B cell (primary cell): Measurements from ENCODE around the gene CLCN1. TPM values are rescaled to one million over a fixed set of nuclear protein-coding genes. Genes with fewer than 3 reads are reported as not detected.

ENCODE experiments used
- ATAC-seq: fragments of 200-7000 bp; cut with Tn5 transposase; one replicate; pipeline ENCODE4 v1.10.0; 2021; ENCODE audit warnings: low read depth, mild to moderate bottlenecking, moderate number of reproducible peaks, moderate library complexity
- CTCF ChIA-PET: fragments of 350-600 bp; sonication (Branson Sonifier 250); formaldehyde crosslinking; loops from one replicate; lab custom pipeline; 2021; ENCODE audit warnings: antibody characterized with exemption, inconsistent platforms; lab: Charles Lee
- POLR2A ChIA-PET: fragments of 350-600 bp; sonication (Branson Sonifier 250); formaldehyde crosslinking; loops from one replicate; lab custom pipeline; 2021; ENCODE audit warnings: antibody characterized with exemption; lab: Charles Lee
- DNase-seq: peaks from one replicate; pipeline ENCODE4 v3.0.0; 2013
- H2AFZ ChIP-seq: 2 replicates; pipeline ENCODE4 v1.6.1; 2012; ENCODE audit warnings: mild to moderate bottlenecking, low read depth, low read length; ENCODE audit not compliant: insufficient read depth, poor library complexity, severe bottlenecking
- H3K27ac ChIP-seq, 2 donors: 1 replicate in 1 of 2; 2 replicates in 1 of 2; pipeline ENCODE4 v1.5.1; 2012 to 2013; ENCODE audit warnings: low read length in 2 of 2, mild to moderate bottlenecking in 2 of 2, moderate library complexity in 1 of 2
- H3K27me3 ChIP-seq, 4 experiments: fragments of 200-600 bp in 1 of 4; sonication (generic) in 1 of 4; replicated peaks in 1 of 4; 1 replicate in 2 of 4; 2 replicates in 2 of 4; pipeline versions ENCODE4 v1.6.1 to v1.7.0; 2013 to 2016; ENCODE audit warnings: low read length in 3 of 4, mild to moderate bottlenecking in 2 of 4, mixed read lengths in 1 of 4, moderate library complexity in 1 of 4; ENCODE audit not compliant: insufficient read depth in 4 of 4, control insufficient read depth in 3 of 4; ENCODE audit errors: control extremely low read depth in 1 of 4
- H3K36me3 ChIP-seq, 2 experiments: replicated peaks in 1 of 2; 1 replicate in 1 of 2; 2 replicates in 1 of 2; pipeline versions ENCODE4 v1.6.1 to v1.7.1; 2013; ENCODE audit warnings: low read length in 1 of 2; ENCODE audit not compliant: insufficient read depth in 2 of 2, control insufficient read depth in 1 of 2; ENCODE audit errors: control extremely low read depth in 1 of 2, extremely low read depth in 1 of 2
- H3K4me1 ChIP-seq, 2 donors: fragments of 200-600 bp in 1 of 2; sonication (generic) in 1 of 2; 1 replicate in 1 of 2; 2 replicates in 1 of 2; pipeline versions ENCODE4 v1.5.1 to v1.6.1; 2013 to 2017; ENCODE audit warnings: low read length in 2 of 2; ENCODE audit not compliant: control insufficient read depth in 2 of 2, insufficient read depth in 2 of 2
- H3K4me2 ChIP-seq: replicated peaks from 2 replicates; pipeline ENCODE3; 2012; ENCODE audit warnings: mild to moderate bottlenecking, low read depth, low read length; ENCODE audit not compliant: poor library complexity, severe bottlenecking
- H3K4me3 ChIP-seq, 5 experiments: fragments of 200-600 bp in 1 of 5; sonication (generic) in 1 of 5; 1 replicate in 3 of 5; 2 replicates in 2 of 5; pipeline versions ENCODE4 v1.5.1 to v1.7.0; 2011 to 2016; ENCODE audit warnings: low read length in 4 of 5, mild to moderate bottlenecking in 4 of 5, low read depth in 2 of 5, control low read depth in 1 of 5, moderate library complexity in 1 of 5; ENCODE audit not compliant: insufficient read depth in 1 of 5; ENCODE audit errors: control extremely low read depth in 1 of 5, extremely low read depth in 1 of 5
- H3K79me2 ChIP-seq: fragments of 200-600 bp; sonication (generic); one replicate; pipeline ENCODE4 v1.6.0; 2016; ENCODE audit warnings: low read length; ENCODE audit not compliant: control insufficient read depth, insufficient read depth
- H3K9ac ChIP-seq: fragments of 200-600 bp; sonication (generic); 2 replicates; pipeline ENCODE4 v1.6.1; 2017; ENCODE audit warnings: mild to moderate bottlenecking, low read length, moderate library complexity
- H3K9me3 ChIP-seq, 3 donors: one replicate each; pipeline versions ENCODE4 v1.6.1 to v1.7.1; 2013; ENCODE audit warnings: low read length in 2 of 3; ENCODE audit not compliant: control insufficient read depth in 2 of 3, insufficient read depth in 1 of 3; ENCODE audit errors: control extremely low read depth in 1 of 3
- H4K20me1 ChIP-seq: 2 replicates; pipeline ENCODE4 v1.6.0; 2012; ENCODE audit warnings: mild to moderate bottlenecking, low read length; ENCODE audit not compliant: insufficient read depth, control insufficient read depth, poor library complexity, severe bottlenecking
- H3K27ac Mint-ChIP-seq: one replicate; pipeline ENCODE4 v1.8.0; 2021; ENCODE audit warnings: mixed read lengths
- H3K27me3 Mint-ChIP-seq: one replicate; pipeline ENCODE4 v1.8.0; 2021; ENCODE audit warnings: mixed read lengths
- H3K4me1 Mint-ChIP-seq: one replicate; pipeline ENCODE4 v1.8.0; 2021; ENCODE audit warnings: mixed read lengths
- H3K4me3 Mint-ChIP-seq: one replicate; pipeline ENCODE4 v1.8.0; 2021; ENCODE audit warnings: mixed read lengths
- H3K9me3 Mint-ChIP-seq: one replicate; pipeline ENCODE4 v1.8.0; 2022; ENCODE audit warnings: mixed read lengths; ENCODE audit not compliant: insufficient read depth
- EZH2 ChIP-seq: IDR thresholded peaks from 2 replicates; pipeline ENCODE4 v1.6.1; 2012; ENCODE audit warnings: borderline replicate concordance, low read depth, mild to moderate bottlenecking, moderate library complexity, low read length; ENCODE audit not compliant: insufficient read depth, poor library complexity, severe bottlenecking
- WGBS: methylation state at CpG from one replicate; pipeline ENCODE4 v1.1.5; 2013; ENCODE audit warnings: missing lambda C conversion rate; ENCODE audit not compliant: insufficient coverage; 5-methylcytosine and 5-hydroxymethylcytosine counted together
- intact Hi-C: fragments of 100-400 bp; cut with micrococcal nuclease; formaldehyde crosslinking; loops from one replicate; pipeline ENCODE4 v1.10.0; 2022
- polyA plus RNA-seq: library from polyadenylated mRNA; depleted of rRNA; stranded (reverse); fragments of >200 nt; gene quantifications from 2 replicates; pipeline ENCODE4 v1.2.3, GENCODE V29; 2012
- total RNA-seq, 2 donors: library from RNA; stranded (reverse); fragments of 120-200 nt in 1 of 2; gene quantifications; 1 replicate in 1 of 2; 2 replicates in 1 of 2; pipeline versions ENCODE4 v1.2.3 to v1.2.4, GENCODE V29; 2013 to 2022
- TF ChIP-seq, protein P1 (sequence below): fragments of 200-600 bp; IDR thresholded peaks from one replicate; pipeline ENCODE4 v1.8.0; 2022; ENCODE audit warnings: antibody characterized with exemption, mild to moderate bottlenecking

The CLCN1 gene
- total and polyA plus RNA-seq, 2 donors (not counting 1 experiment from before 2014, with no cell fraction given) = not detected

DNA sequence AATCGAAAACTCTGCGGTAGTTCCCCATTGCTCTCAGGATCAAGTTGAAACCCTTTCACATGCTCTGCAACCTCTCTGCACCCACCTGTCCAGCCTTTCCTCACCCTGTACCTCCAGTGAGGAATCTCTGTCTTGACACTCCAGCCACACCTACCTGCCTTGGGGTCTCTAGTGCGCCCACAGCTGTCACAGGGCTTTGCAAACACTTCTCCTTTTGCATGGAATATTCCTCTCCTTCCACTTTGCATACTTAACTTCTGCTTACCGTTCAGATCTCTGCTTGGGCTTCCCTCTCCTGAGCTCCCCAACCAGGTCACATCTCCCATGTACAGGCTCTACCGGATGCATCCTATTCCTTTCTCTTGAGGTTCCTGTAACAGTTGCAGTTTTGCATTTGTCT is 58.6 kb downstream of the CLCN1 start:
- H3K27ac ChIP-seq = no peak overlapping the region
- peak overlapping the region; percentile 67 for H3K4me3 Mint-ChIP-seq

More for the DNA sequence above, 58.6 kb downstream of the CLCN1 start:
- ATAC-seq = no peak
- H3K4me1 Mint-ChIP-seq = peaks cover 40% of the 10 kb centered on the region
- intact Hi-C loops = loop anchor here (10.0 kb wide), 1 partner anchor 50 kb away; no protein-coding TSS in a partner anchor
- no peak overlapping the region for H2AFZ ChIP-seq
- 56% methylated on average over 4 of the region's 5 CpGs for WGBS
- no peaks in the 10 kb centered on the region for H3K9me3 ChIP-seq
- no peaks in the 10 kb centered on the region for H3K9me3 Mint-ChIP-seq
- POLR2A ChIA-PET = no interaction called here
- H3K4me1 ChIP-seq = peaks cover 27 to 33% of the 10 kb centered on the region in 2 donors
- no peaks in the 10 kb centered on the region for H3K27me3 ChIP-seq
- peak overlapping the region; percentile 76 for H3K27ac Mint-ChIP-seq
- H3K9ac ChIP-seq = no peak overlapping the region
- H3K4me2 ChIP-seq = peak overlapping the region; percentile 49
- H4K20me1 ChIP-seq = no peaks in the 10 kb centered on the region
- no peaks in the 10 kb centered on the region for H3K36me3 ChIP-seq
- no peaks in the 10 kb centered on the region for H3K79me2 ChIP-seq
- no peaks in the 10 kb centered on the region for H3K27me3 Mint-ChIP-seq
- no peak for TF ChIP-seq EZH2
- TF ChIP-seq, protein P1, sequence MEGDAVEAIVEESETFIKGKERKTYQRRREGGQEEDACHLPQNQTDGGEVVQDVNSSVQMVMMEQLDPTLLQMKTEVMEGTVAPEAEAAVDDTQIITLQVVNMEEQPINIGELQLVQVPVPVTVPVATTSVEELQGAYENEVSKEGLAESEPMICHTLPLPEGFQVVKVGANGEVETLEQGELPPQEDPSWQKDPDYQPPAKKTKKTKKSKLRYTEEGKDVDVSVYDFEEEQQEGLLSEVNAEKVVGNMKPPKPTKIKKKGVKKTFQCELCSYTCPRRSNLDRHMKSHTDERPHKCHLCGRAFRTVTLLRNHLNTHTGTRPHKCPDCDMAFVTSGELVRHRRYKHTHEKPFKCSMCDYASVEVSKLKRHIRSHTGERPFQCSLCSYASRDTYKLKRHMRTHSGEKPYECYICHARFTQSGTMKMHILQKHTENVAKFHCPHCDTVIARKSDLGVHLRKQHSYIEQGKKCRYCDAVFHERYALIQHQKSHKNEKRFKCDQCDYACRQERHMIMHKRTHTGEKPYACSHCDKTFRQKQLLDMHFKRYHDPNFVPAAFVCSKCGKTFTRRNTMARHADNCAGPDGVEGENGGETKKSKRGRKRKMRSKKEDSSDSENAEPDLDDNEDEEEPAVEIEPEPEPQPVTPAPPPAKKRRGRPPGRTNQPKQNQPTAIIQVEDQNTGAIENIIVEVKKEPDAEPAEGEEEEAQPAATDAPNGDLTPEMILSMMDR = no peak
- H3K4me3 ChIP-seq = no peak overlapping the region
- CTCF ChIA-PET = interaction anchor here (1.0 to 4.4 kb wide), 5 partner anchors 10 to 160 kb away, joined by 3 to 19 read pairs (median 6); no protein-coding TSS in a partner anchor
- no peak for DNase-seq
